PC-9 (cell line): ENCODE measurements around the gene CROCC2.

Experiments used
- EZH2 ChIP-seq: fragments of 200-600 bp; sonication (generic); IDR thresholded peaks from 2 replicates; pipeline ENCODE4 v1.8.0; 2017; ENCODE audit warnings: antibody characterized with exemption, low read depth
- TF ChIP-seq, protein P1 (sequence below): fragments of 200-600 bp; sonication (generic); conservative IDR thresholded peaks from 2 replicates; pipeline ENCODE4 v1.6.1; 2017; ENCODE audit warnings: mixed run types, antibody characterized with exemption, mild to moderate bottlenecking, moderate library complexity

DNA sequence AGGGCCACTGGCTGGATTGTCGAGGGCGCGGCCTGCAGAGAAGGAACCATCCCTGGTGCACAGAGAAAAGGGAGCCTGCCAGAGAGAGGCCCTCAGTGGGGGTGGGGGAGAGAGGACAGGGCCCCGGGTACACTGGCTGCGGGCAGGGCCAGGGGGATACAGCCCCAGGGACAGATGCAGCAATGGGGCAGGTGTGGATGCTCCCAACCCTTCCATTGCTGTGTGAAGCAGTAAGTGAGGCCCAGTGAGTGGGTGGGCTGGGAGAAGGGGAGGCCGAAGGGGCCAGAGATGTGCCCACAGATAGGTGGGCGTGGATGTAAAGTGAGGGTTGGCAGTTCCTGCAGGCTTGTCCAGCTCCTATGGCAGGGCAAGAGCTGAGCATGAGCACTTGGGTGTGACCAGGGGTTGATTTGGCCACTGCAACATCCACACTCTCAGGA lies 30.1 kb upstream of the CROCC2 start:
- TF ChIP-seq, protein P1, sequence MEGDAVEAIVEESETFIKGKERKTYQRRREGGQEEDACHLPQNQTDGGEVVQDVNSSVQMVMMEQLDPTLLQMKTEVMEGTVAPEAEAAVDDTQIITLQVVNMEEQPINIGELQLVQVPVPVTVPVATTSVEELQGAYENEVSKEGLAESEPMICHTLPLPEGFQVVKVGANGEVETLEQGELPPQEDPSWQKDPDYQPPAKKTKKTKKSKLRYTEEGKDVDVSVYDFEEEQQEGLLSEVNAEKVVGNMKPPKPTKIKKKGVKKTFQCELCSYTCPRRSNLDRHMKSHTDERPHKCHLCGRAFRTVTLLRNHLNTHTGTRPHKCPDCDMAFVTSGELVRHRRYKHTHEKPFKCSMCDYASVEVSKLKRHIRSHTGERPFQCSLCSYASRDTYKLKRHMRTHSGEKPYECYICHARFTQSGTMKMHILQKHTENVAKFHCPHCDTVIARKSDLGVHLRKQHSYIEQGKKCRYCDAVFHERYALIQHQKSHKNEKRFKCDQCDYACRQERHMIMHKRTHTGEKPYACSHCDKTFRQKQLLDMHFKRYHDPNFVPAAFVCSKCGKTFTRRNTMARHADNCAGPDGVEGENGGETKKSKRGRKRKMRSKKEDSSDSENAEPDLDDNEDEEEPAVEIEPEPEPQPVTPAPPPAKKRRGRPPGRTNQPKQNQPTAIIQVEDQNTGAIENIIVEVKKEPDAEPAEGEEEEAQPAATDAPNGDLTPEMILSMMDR: no peak
- no peak for TF ChIP-seq EZH2
